ENCODE data around the gene WNT9B. TPM values are rescaled to one million over a fixed set of nuclear protein-coding genes. Genes with fewer than 3 reads are reported as not detected.

Gene WNT9B
- total RNA-seq, 1 donor from 2014 or later, result 0.98 TPM

- peaks cover 74% of the 10 kb centered on the region for H3K27me3 Mint-ChIP-seq
- no peaks in the 10 kb centered on the region for H3K36me3 Mint-ChIP-seq (ENCODE audit: insufficient read depth)
- peaks cover 8% of the 10 kb centered on the region for H3K4me1 Mint-ChIP-seq (ENCODE audit: low read depth)
- TF ChIP-seq CTCF (IDR thresholded peaks at IDR 0.05; ENCODE audit: unreplicated experiment), result peak; percentile 56
- H3K27ac Mint-ChIP-seq, result no peak overlapping the region
- no peak for DNase-seq (ENCODE audit: low spot score, unreplicated experiment)
- H3K9me3 Mint-ChIP-seq (ENCODE audit: low read depth), result no peaks in the 10 kb centered on the region
- no peak overlapping the region for H3K4me3 Mint-ChIP-seq (ENCODE audit: low read depth)
Measured at GRCh38 chr17:46822388-46822921, 28.9 kb upstream of the WNT9B start.

GRCh38 chr17:46823657-46824056 is 27.7 kb upstream of the WNT9B start:
- H3K4me3 Mint-ChIP-seq (ENCODE audit: low read depth), result no peak overlapping the region
- H3K36me3 Mint-ChIP-seq (ENCODE audit: insufficient read depth), result no peaks in the 10 kb centered on the region
- H3K9me3 Mint-ChIP-seq (ENCODE audit: low read depth), result no peaks in the 10 kb centered on the region
- DNase-seq (ENCODE audit: low spot score, unreplicated experiment), result no peak
- TF ChIP-seq CTCF (IDR thresholded peaks at IDR 0.05; ENCODE audit: unreplicated experiment), result no peak
- peaks cover 2% of the 10 kb centered on the region for H3K4me1 Mint-ChIP-seq (ENCODE audit: low read depth)
- peaks cover 65% of the 10 kb centered on the region for H3K27me3 Mint-ChIP-seq
- no peak overlapping the region for H3K27ac Mint-ChIP-seq

GRCh38 chr17:46826116-46826515 is 25.3 kb upstream of the WNT9B start:
- no peaks in the 10 kb centered on the region for H3K36me3 Mint-ChIP-seq (ENCODE audit: insufficient read depth)
- no peak overlapping the region for H3K27ac Mint-ChIP-seq
- no peak for TF ChIP-seq CTCF (IDR thresholded peaks at IDR 0.05; ENCODE audit: unreplicated experiment)
- no peak overlapping the region for H3K4me3 Mint-ChIP-seq (ENCODE audit: low read depth)
- DNase-seq (ENCODE audit: low spot score, unreplicated experiment), result no peak
- H3K27me3 Mint-ChIP-seq, result peaks cover 54% of the 10 kb centered on the region
- H3K4me1 Mint-ChIP-seq (ENCODE audit: low read depth), result no peaks in the 10 kb centered on the region
- H3K9me3 Mint-ChIP-seq (ENCODE audit: low read depth), result no peaks in the 10 kb centered on the region

- no peak overlapping the region for H3K4me3 Mint-ChIP-seq (ENCODE audit: low read depth)
- H3K4me1 Mint-ChIP-seq (ENCODE audit: low read depth), result no peaks in the 10 kb centered on the region
- H3K36me3 Mint-ChIP-seq (ENCODE audit: insufficient read depth), result no peaks in the 10 kb centered on the region
- H3K27ac Mint-ChIP-seq, result no peak overlapping the region
- no peak for DNase-seq (ENCODE audit: low spot score, unreplicated experiment)
- H3K9me3 Mint-ChIP-seq (ENCODE audit: low read depth), result no peaks in the 10 kb centered on the region
- H3K27me3 Mint-ChIP-seq, result peaks cover 47% of the 10 kb centered on the region
- no peak for TF ChIP-seq CTCF (IDR thresholded peaks at IDR 0.05; ENCODE audit: unreplicated experiment)
Measured at GRCh38 chr17:46827274-46827673, 24.1 kb upstream of the WNT9B start.

GRCh38 chr17:46831573-46832330 is 19.6 kb upstream of the WNT9B start:
- H3K4me3 Mint-ChIP-seq (ENCODE audit: low read depth), result no peak overlapping the region

More at GRCh38 chr17:46831573-46832330, 19.6 kb upstream of the WNT9B start:
- Mint-ChIP-seq H3K27me3 (peaks cover 43% of the 10 kb centered on the region), H3K27ac (no peak overlapping the region), H3K9me3 (ENCODE audit: low read depth) (no peaks in the 10 kb centered on the region), H3K4me1 (ENCODE audit: low read depth) (no peaks in the 10 kb centered on the region), H3K36me3 (ENCODE audit: insufficient read depth) (no peaks in the 10 kb centered on the region)
- TF ChIP-seq CTCF (IDR thresholded peaks at IDR 0.05; ENCODE audit: unreplicated experiment), result no peak
- DNase-seq (ENCODE audit: low spot score, unreplicated experiment), result no peak

All from progenitor cell of endocrine pancreas (in vitro differentiated cells).